ENCODE results near the gene UBC. TPM values are rescaled to one million over a fixed set of nuclear protein-coding genes. Genes with fewer than 3 reads are reported as not detected.

UBC gene
- total and polyA plus RNA-seq, 2 donors (not counting 1 experiment from before 2014, with no cell fraction given), result 2,019 to 2,362 TPM

DNA sequence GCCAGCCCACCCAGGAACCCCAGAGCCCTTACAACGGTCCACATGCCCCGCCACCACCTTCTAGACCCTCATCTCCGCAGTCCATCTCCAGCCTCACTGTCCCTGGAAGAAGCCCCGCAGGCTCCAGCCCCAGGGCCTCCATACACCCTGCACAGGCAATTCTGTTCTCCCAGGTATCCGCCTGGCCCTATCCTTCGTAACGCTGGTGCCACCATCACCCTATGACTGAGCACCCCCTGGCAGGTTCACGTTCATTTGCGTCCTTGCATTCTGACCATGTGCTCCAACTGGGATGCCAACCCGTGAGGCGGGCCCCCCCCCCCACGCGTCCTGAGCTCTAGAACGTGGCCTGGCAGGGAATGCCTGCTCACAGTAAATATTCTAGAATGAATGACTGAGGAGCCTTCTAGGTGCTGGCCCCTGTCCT, 50.1 kb downstream of the UBC start:
- Histone ChIP-seq H3K4me2 (ENCODE audit: extremely low read depth, insufficient read depth, low read length) (peak overlapping the region; percentile 59), H3K27ac (ENCODE audit: insufficient read depth, low read length) (peak overlapping the region; percentile 65), H3K9me3 (ENCODE audit: control insufficient read depth, insufficient read depth, low read depth, low read length) (no peaks in the 10 kb centered on the region), H3K4me1 (ENCODE audit: control insufficient read depth, extremely low read depth, insufficient read depth, low read length) (peaks cover 7% of the 10 kb centered on the region), H3K27me3 (ENCODE audit: control insufficient read depth, insufficient read depth, low read length) (no peaks in the 10 kb centered on the region), H3K79me2 (ENCODE audit: control insufficient read depth, insufficient read depth, low read length) (no peaks in the 10 kb centered on the region), H3K36me3 (ENCODE audit: control insufficient read depth, insufficient read depth, low read length) (peaks cover 3% of the 10 kb centered on the region), H2AFZ (ENCODE audit: low read length) (peak overlapping the region; percentile 96), H3K4me3 (replicated peaks in 1 of 4; ENCODE audit: control extremely low read depth in 1 of 4, insufficient read depth in 1 of 4, low read depth in 3 of 4, low read length in 4 of 4) (peak overlapping the region in 3 of 4 experiments; percentile 14 to 38 (median 29)), H4K20me1 (ENCODE audit: control insufficient read depth, extremely low read depth, insufficient read depth, low read length) (no peaks in the 10 kb centered on the region), H3K9ac (ENCODE audit: insufficient read depth, low read length) (peak overlapping the region; percentile 23)
- TF ChIP-seq, protein P1, sequence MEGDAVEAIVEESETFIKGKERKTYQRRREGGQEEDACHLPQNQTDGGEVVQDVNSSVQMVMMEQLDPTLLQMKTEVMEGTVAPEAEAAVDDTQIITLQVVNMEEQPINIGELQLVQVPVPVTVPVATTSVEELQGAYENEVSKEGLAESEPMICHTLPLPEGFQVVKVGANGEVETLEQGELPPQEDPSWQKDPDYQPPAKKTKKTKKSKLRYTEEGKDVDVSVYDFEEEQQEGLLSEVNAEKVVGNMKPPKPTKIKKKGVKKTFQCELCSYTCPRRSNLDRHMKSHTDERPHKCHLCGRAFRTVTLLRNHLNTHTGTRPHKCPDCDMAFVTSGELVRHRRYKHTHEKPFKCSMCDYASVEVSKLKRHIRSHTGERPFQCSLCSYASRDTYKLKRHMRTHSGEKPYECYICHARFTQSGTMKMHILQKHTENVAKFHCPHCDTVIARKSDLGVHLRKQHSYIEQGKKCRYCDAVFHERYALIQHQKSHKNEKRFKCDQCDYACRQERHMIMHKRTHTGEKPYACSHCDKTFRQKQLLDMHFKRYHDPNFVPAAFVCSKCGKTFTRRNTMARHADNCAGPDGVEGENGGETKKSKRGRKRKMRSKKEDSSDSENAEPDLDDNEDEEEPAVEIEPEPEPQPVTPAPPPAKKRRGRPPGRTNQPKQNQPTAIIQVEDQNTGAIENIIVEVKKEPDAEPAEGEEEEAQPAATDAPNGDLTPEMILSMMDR (conservative IDR thresholded peaks at IDR 0.05 in 1 of 2, IDR thresholded peaks at IDR 0.05 in 1 of 2; ENCODE audit: low read depth in 1 of 2, low read length in 2 of 2), result no peak
- no peak for TF ChIP-seq EZH2 (IDR thresholded peaks at IDR 0.05; ENCODE audit: low read length, missing control alignments)
- DNase-seq (ENCODE audit: low read depth in 2 of 2), result no peak

DNA sequence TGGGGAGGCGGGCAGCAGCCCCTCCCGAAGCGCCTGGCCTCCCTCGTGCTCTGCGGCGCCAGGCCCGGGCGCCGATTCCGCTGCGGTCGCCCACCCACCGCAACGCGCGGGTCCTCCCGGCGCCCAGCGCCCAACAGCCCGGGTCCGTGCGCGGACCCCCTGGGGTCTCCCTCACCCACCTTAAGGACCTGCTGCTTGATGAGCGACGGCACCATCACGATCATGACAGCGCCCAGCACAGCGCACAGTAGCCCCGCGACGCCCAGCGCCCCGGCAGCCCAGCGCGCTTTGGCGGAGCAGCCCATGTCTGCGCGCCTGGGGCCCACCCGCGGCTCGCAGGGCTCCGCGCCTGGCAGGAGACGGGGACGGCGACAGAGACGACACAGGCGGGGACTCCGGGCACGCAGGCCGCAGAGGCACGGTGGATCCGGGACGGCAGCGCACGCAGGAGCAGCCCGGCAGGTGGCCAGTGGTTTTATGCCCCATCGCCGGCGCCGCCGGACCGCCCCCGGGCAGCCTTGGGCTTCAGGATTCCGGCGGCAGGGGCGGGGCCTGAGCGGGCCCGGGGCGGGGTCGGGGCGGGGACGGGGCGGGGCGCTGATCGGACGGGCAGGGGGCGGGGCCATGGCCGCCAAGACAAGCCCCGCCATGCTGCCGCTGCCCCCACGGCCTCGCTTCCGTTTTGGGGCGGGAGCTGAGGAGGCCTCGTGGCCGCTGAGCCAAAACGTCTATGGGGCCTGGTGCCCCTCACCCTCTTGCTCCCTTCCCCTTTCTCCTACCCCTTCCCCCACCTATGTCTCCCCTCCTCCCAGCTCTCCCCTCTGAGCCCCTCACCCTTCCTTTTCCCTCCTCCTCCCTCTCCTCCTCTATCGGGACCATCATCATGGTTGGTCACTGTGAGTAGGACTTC, 50.8 kb downstream of the UBC start, which contains the start of gene SCARB1:
Gene SCARB1, minus strand, starts transcription at position 449 of the 910 bp plus-strand sequence. Its CDS starts 144 bp downstream, at position 305.
- peaks cover 3% of the 10 kb centered on the region for H3K36me3 ChIP-seq (ENCODE audit: control insufficient read depth, insufficient read depth, low read length)
- DNase-seq (ENCODE audit: low read depth in 2 of 2), result peak; percentile 64 to 73
- H3K9ac ChIP-seq (ENCODE audit: insufficient read depth, low read length), result peak within 1 kb of the TSS; percentile 62
- peak within 1 kb of the TSS; percentile 96 for H2AFZ ChIP-seq (ENCODE audit: low read length)
- H3K9me3 ChIP-seq (ENCODE audit: control insufficient read depth, insufficient read depth, low read depth, low read length), result no peaks in the 10 kb centered on the region
- H3K79me2 ChIP-seq (ENCODE audit: control insufficient read depth, insufficient read depth, low read length), result no peaks in the 10 kb centered on the region
- no peaks in the 10 kb centered on the region for H3K27me3 ChIP-seq (ENCODE audit: control insufficient read depth, insufficient read depth, low read length)
- TF ChIP-seq, protein P1 (conservative IDR thresholded peaks at IDR 0.05 in 1 of 2, IDR thresholded peaks at IDR 0.05 in 1 of 2; ENCODE audit: low read depth in 1 of 2, low read length in 2 of 2), result no peak
- no peak for TF ChIP-seq EZH2 (IDR thresholded peaks at IDR 0.05; ENCODE audit: low read length, missing control alignments)
- peak within 1 kb of the TSS; percentile 61 to 69 (median 66) for H3K4me3 ChIP-seq (replicated peaks in 1 of 4; ENCODE audit: control extremely low read depth in 1 of 4, insufficient read depth in 1 of 4, low read depth in 3 of 4, low read length in 4 of 4)
- H4K20me1 ChIP-seq (ENCODE audit: control insufficient read depth, extremely low read depth, insufficient read depth, low read length), result no peaks in the 10 kb centered on the region
- peak within 1 kb of the TSS; percentile 65 for H3K27ac ChIP-seq (ENCODE audit: insufficient read depth, low read length)
- peak within 1 kb of the TSS; percentile 81 for H3K4me2 ChIP-seq (ENCODE audit: extremely low read depth, insufficient read depth, low read length)
- H3K4me1 ChIP-seq (ENCODE audit: control insufficient read depth, extremely low read depth, insufficient read depth, low read length), result peaks cover 7% of the 10 kb centered on the region

DNA sequence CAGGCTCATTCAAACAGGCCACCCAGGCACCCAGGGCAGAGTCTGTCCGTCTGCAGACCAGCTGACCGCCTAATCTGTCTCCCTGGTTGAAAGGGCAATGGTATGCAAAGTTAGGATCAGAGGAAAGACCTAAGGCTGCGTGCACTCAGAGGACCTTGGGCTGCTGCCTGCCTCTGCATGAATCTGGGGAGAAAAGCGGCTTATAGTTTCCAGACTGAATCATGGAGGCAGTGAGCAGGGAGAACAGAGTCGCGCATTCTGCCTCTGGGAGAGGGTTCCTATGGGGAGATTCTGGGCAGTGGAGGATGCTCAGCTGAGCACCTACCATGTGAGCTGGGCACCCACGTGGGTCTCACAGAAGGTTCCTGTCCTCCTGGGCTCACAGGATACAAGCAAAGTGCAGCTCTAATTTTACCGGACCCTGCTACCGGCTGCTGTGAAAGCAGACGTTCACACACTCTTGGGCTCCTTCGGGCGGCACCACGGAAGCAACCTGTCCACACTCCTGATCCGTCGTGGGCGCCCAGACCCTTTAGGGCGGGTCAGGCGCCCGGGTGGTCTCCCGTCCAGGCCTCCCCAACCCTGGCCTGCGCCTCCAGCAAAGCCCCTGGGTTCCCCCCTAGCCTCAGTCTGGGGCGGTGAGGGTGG, 51.6 kb downstream of the UBC start:
- TF ChIP-seq, protein P1 (conservative IDR thresholded peaks at IDR 0.05 in 1 of 2, IDR thresholded peaks at IDR 0.05 in 1 of 2; ENCODE audit: low read depth in 1 of 2, low read length in 2 of 2), result no peak
- no peak for TF ChIP-seq EZH2 (IDR thresholded peaks at IDR 0.05; ENCODE audit: low read length, missing control alignments)
- Histone ChIP-seq H3K9ac (ENCODE audit: insufficient read depth, low read length) (peak overlapping the region; percentile 62), H3K4me1 (ENCODE audit: control insufficient read depth, extremely low read depth, insufficient read depth, low read length) (peaks cover 7% of the 10 kb centered on the region), H3K27me3 (ENCODE audit: control insufficient read depth, insufficient read depth, low read length) (no peaks in the 10 kb centered on the region), H3K4me3 (replicated peaks in 1 of 4; ENCODE audit: control extremely low read depth in 1 of 4, insufficient read depth in 1 of 4, low read depth in 3 of 4, low read length in 4 of 4) (peak overlapping the region; percentile 61 to 69 (median 66)), H4K20me1 (ENCODE audit: control insufficient read depth, extremely low read depth, insufficient read depth, low read length) (no peaks in the 10 kb centered on the region), H3K36me3 (ENCODE audit: control insufficient read depth, insufficient read depth, low read length) (peaks cover 3% of the 10 kb centered on the region), H2AFZ (ENCODE audit: low read length) (peak overlapping the region; percentile 75), H3K9me3 (ENCODE audit: control insufficient read depth, insufficient read depth, low read depth, low read length) (no peaks in the 10 kb centered on the region), H3K27ac (ENCODE audit: insufficient read depth, low read length) (peak overlapping the region; percentile 28), H3K79me2 (ENCODE audit: control insufficient read depth, insufficient read depth, low read length) (no peaks in the 10 kb centered on the region), H3K4me2 (ENCODE audit: extremely low read depth, insufficient read depth, low read length) (peak overlapping the region; percentile 81)
- DNase-seq (ENCODE audit: low read depth in 2 of 2), result peak; percentile 17 to 23
